MM.1S (cell line): ENCODE data around the gene MITF.

Experiments
- EZH2 ChIP-seq: fragments of 300-600 bp; sonication (generic); optimal IDR thresholded peaks from 2 replicates; pipeline ENCODE3; 2017; ENCODE audit warnings: low read depth, mild to moderate bottlenecking, antibody characterized with exemption, low read length, mixed read lengths
- EZH2phosphoT487 ChIP-seq: fragments of 300-600 bp; sonication (generic); IDR thresholded peaks from 2 replicates; pipeline ENCODE4 v1.6.1; 2018; ENCODE audit warnings: antibody characterized with exemption, low read length
- TF ChIP-seq, protein P1 (sequence below): fragments of 300-600 bp; sonication (generic); IDR thresholded peaks from 2 replicates; pipeline ENCODE4 v1.5.1; 2016; ENCODE audit warnings: antibody characterized with exemption, low read length, mixed read lengths

DNA sequence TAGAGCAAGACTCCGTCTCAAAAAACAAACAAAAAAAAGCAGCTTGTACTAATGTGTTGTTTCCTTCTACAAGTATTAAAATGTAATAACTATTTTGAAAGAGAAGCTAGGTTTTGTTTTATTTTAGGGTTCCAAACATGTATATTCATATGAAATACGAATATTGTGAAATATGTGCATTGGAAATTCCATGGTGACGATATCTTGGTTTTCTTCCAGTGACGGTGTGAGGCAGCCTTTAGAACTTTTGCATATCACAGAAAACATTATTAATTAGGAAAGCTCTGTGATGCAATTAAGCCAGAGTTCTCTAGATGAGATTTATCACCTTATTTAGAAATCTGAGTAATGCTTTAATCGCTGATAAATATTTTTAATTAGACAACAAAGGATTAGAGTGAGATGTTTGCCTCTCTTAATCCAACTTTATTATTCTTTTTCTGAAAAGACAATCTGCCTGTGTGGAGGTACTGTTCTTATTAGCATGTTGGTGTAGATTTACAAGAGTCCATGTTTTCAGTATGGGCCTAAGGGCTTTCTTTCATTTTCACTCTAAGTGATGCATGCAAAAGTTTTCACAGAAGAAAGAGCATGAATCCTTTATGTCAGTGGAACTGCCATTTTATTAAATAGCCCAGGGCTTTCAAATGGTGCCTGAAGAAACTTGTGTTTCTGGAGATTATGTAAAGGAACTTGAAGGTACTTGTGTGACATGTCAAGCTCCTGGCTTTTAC, 222.6 kb downstream of the MITF start:
- TF ChIP-seq, protein P1, sequence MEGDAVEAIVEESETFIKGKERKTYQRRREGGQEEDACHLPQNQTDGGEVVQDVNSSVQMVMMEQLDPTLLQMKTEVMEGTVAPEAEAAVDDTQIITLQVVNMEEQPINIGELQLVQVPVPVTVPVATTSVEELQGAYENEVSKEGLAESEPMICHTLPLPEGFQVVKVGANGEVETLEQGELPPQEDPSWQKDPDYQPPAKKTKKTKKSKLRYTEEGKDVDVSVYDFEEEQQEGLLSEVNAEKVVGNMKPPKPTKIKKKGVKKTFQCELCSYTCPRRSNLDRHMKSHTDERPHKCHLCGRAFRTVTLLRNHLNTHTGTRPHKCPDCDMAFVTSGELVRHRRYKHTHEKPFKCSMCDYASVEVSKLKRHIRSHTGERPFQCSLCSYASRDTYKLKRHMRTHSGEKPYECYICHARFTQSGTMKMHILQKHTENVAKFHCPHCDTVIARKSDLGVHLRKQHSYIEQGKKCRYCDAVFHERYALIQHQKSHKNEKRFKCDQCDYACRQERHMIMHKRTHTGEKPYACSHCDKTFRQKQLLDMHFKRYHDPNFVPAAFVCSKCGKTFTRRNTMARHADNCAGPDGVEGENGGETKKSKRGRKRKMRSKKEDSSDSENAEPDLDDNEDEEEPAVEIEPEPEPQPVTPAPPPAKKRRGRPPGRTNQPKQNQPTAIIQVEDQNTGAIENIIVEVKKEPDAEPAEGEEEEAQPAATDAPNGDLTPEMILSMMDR = no peak
- TF ChIP-seq EZH2 = no peak
- no peak for TF ChIP-seq EZH2phosphoT487
